AG10803 (cell line): Measurements from ENCODE around the gene NOL12.

Experiments used
- DNase-seq: peaks from one replicate; pipeline ENCODE4 v3.0.0; 2010; ENCODE audit warnings: low read depth
- H3K4me3 ChIP-seq: 2 replicates; pipeline ENCODE4 v1.5.1; 2011; ENCODE audit warnings: mild to moderate bottlenecking, low read length, control low read depth
- CTCF ChIP-seq: conservative IDR thresholded peaks from 2 replicates; pipeline ENCODE4 v1.5.1; 2011; ENCODE audit warnings: mild to moderate bottlenecking, low read length, control low read depth, inconsistent platforms

Gene NOL12

GRCh38 chr22:37675930-37676735 lies 10.0 kb upstream of the NOL12 start:
- peak; percentile 28 for DNase-seq
- TF ChIP-seq CTCF: no peak
- H3K4me3 ChIP-seq: peak overlapping the region; percentile 99

- TF ChIP-seq CTCF: no peak
- peak overlapping the region; percentile 99 for H3K4me3 ChIP-seq
- peak; percentile 98 for DNase-seq
Observed at GRCh38 chr22:37676736-37677492, 9.2 kb upstream of the NOL12 start.

GRCh38 chr22:37677493-37677974 lies 8.6 kb upstream of the NOL12 start:
- H3K4me3 ChIP-seq: peak overlapping the region; percentile 99
- TF ChIP-seq CTCF: no peak
- no peak for DNase-seq

GRCh38 chr22:37678372-37678771 lies 7.8 kb upstream of the NOL12 start:
- H3K4me3 ChIP-seq: peak overlapping the region; percentile 99
- DNase-seq: no peak
- no peak for TF ChIP-seq CTCF

- DNase-seq: no peak
- no peak overlapping the region; the same call in 1 of the 2 replicates for H3K4me3 ChIP-seq
- no peak for TF ChIP-seq CTCF
Observed at GRCh38 chr22:37679670-37680069, 6.5 kb upstream of the NOL12 start.

GRCh38 chr22:37680191-37680851 lies 5.8 kb upstream of the NOL12 start:
- no peak for DNase-seq
- no peak for TF ChIP-seq CTCF
- no peak overlapping the region for H3K4me3 ChIP-seq
